Nephron (organoid): ENCODE measurements around the gene KLRD1.
"Not testable (repeated sequence)": the region's sequence is repeated elsewhere in the genome, so short reads cannot be mapped to it uniquely, and the experiment has no call there.

Experiments
- H3K27ac Mint-ChIP-seq, 3 experiments: 2 replicates each; pipeline ENCODE4 v1.8.0; 2020; ENCODE audit warnings: mixed read lengths in 3 of 3, mild to moderate bottlenecking in 2 of 3, moderate library complexity in 1 of 3
- H3K27me3 Mint-ChIP-seq: 2 replicates; pipeline ENCODE4 v1.8.0; 2021; ENCODE audit warnings: low read depth, mild to moderate bottlenecking, moderate library complexity, mixed read lengths
- H3K36me3 Mint-ChIP-seq: 2 replicates; pipeline ENCODE4 v1.8.0; 2020; ENCODE audit warnings: low read depth, mixed read lengths
- H3K4me1 Mint-ChIP-seq: 2 replicates; pipeline ENCODE4 v1.8.0; 2020; ENCODE audit warnings: mixed read lengths
- H3K4me3 Mint-ChIP-seq, 3 experiments: 2 replicates each; pipeline ENCODE4 v1.8.0; 2020; ENCODE audit warnings: mild to moderate bottlenecking in 3 of 3, mixed read lengths in 3 of 3, moderate library complexity in 2 of 3
- H3K9me3 Mint-ChIP-seq: 2 replicates; pipeline ENCODE4 v1.8.0; 2020; ENCODE audit warnings: mixed read lengths
- CTCF ChIP-seq, 3 experiments: fragments of 200-600 bp; sonication (generic); IDR thresholded peaks; one replicate each; pipeline ENCODE4 v1.5.0; 2021; ENCODE audit warnings: antibody characterized with exemption in 3 of 3; ENCODE audit not compliant: unreplicated experiment in 3 of 3

The KLRD1 gene

GRCh38 chr12:10319388-10319787, 11.7 kb downstream of the KLRD1 start:
- no peak overlapping the region for H3K4me3 Mint-ChIP-seq
- no peaks in the 10 kb centered on the region for H3K4me1 Mint-ChIP-seq
- H3K27ac Mint-ChIP-seq = no peak overlapping the region
- H3K36me3 Mint-ChIP-seq = no peaks in the 10 kb centered on the region
- H3K9me3 Mint-ChIP-seq = no peaks in the 10 kb centered on the region
- no peak for TF ChIP-seq CTCF (IDR thresholded peaks at IDR 0.05; ENCODE audit: unreplicated experiment in 3 of 3)
- H3K27me3 Mint-ChIP-seq = no peaks in the 10 kb centered on the region

- Mint-ChIP-seq H3K4me3 (no peak overlapping the region), H3K9me3 (no peaks in the 10 kb centered on the region), H3K4me1 (no peaks in the 10 kb centered on the region), H3K27me3 (no peaks in the 10 kb centered on the region), H3K27ac (no peak overlapping the region), H3K36me3 (no peaks in the 10 kb centered on the region)
- no peak for TF ChIP-seq CTCF (IDR thresholded peaks at IDR 0.05; ENCODE audit: unreplicated experiment in 3 of 3)
Observed at GRCh38 chr12:10320643-10321042, 13.0 kb downstream of the KLRD1 start.

- H3K36me3 Mint-ChIP-seq, H3K4me1 Mint-ChIP-seq, H3K4me3 Mint-ChIP-seq, H3K27ac Mint-ChIP-seq, H3K27me3 Mint-ChIP-seq: not testable (repeated sequence)
- H3K9me3 Mint-ChIP-seq = peaks cover 12% of the 10 kb centered on the region
Observed at GRCh38 chr12:10328691-10329090, 21.0 kb downstream of the KLRD1 start.

GRCh38 chr12:10331642-10332239, 24.1 kb downstream of the KLRD1 start:
- no peak overlapping the region for H3K27ac Mint-ChIP-seq

GRCh38 chr12:10336196-10336595, 28.5 kb downstream of the KLRD1 start:
- H3K4me3 Mint-ChIP-seq, H3K27ac Mint-ChIP-seq, H3K27me3 Mint-ChIP-seq, H3K4me1 Mint-ChIP-seq, H3K36me3 Mint-ChIP-seq, H3K9me3 Mint-ChIP-seq: not testable (repeated sequence)

More at GRCh38 chr12:10331642-10332239, 24.1 kb downstream of the KLRD1 start:
- no peak overlapping the region for H3K4me3 Mint-ChIP-seq
- H3K27me3 Mint-ChIP-seq = no peaks in the 10 kb centered on the region
- no peaks in the 10 kb centered on the region for H3K4me1 Mint-ChIP-seq
- TF ChIP-seq CTCF (IDR thresholded peaks at IDR 0.05; ENCODE audit: unreplicated experiment in 3 of 3) = peak; percentile 73 to 89 (median 83)
- H3K36me3 Mint-ChIP-seq = no peaks in the 10 kb centered on the region
- H3K9me3 Mint-ChIP-seq = peaks cover 4% of the 10 kb centered on the region

- not testable (repeated sequence) for H3K27me3 Mint-ChIP-seq, H3K4me3 Mint-ChIP-seq, H3K27ac Mint-ChIP-seq, H3K4me1 Mint-ChIP-seq, H3K36me3 Mint-ChIP-seq, H3K9me3 Mint-ChIP-seq
Observed at GRCh38 chr12:10338470-10338869, 30.8 kb downstream of the KLRD1 start.

GRCh38 chr12:10339053-10339840, 31.6 kb downstream of the KLRD1 start:
- no peak for TF ChIP-seq CTCF (IDR thresholded peaks at IDR 0.05; ENCODE audit: unreplicated experiment in 3 of 3)
- Mint-ChIP-seq H3K36me3 (no peaks in the 10 kb centered on the region), H3K4me1 (no peaks in the 10 kb centered on the region), H3K27me3 (no peaks in the 10 kb centered on the region), H3K9me3 (peaks cover 5% of the 10 kb centered on the region), H3K4me3 (no peak overlapping the region), H3K27ac (no peak overlapping the region)

- not testable (repeated sequence) for H3K9me3 Mint-ChIP-seq, H3K36me3 Mint-ChIP-seq, H3K27me3 Mint-ChIP-seq
Observed at GRCh38 chr12:10340946-10341345, 33.3 kb downstream of the KLRD1 start.

More at GRCh38 chr12:10340946-10341345, 33.3 kb downstream of the KLRD1 start:
- not testable (repeated sequence) for H3K4me1 Mint-ChIP-seq, H3K4me3 Mint-ChIP-seq, H3K27ac Mint-ChIP-seq
